DOHH2 (cell line): ENCODE measurements around the gene ZFYVE16.

ENCODE experiments used
- EZH2phosphoT487 ChIP-seq: fragments of 200-600 bp; sonication (generic); IDR thresholded peaks from 2 replicates; pipeline ENCODE4 v1.6.1; 2017; ENCODE audit warnings: borderline replicate concordance, mild to moderate bottlenecking, antibody characterized with exemption, low read length, moderate library complexity, mixed read lengths
- TF ChIP-seq, protein P1 (sequence below): fragments of 200-600 bp; sonication (generic); IDR thresholded peaks from one replicate; pipeline ENCODE4 v1.5.1; 2014; ENCODE audit warnings: antibody characterized with exemption, mild to moderate bottlenecking, low read depth, low read length; ENCODE audit not compliant: poor library complexity, severe bottlenecking

DNA sequence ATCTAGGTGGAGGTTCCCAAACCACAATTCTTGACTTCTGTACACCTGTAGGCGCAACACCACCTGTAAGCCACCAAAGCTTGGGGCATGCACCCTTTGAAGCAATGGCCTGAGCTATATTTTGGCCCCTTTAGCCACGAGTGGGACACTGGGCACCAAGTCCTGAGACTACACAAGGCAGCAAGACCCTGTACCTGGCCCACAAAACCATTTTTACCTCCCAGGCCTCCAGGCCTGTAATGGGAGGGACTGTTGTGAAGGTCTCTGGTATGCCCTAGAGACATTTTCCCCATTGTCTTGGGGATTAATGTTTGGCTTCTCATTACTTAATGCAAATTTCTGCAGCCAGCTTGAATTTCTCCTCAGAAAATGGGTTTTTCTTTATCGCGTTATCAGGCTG, 55.4 kb downstream of the ZFYVE16 start:
- TF ChIP-seq, protein P1, sequence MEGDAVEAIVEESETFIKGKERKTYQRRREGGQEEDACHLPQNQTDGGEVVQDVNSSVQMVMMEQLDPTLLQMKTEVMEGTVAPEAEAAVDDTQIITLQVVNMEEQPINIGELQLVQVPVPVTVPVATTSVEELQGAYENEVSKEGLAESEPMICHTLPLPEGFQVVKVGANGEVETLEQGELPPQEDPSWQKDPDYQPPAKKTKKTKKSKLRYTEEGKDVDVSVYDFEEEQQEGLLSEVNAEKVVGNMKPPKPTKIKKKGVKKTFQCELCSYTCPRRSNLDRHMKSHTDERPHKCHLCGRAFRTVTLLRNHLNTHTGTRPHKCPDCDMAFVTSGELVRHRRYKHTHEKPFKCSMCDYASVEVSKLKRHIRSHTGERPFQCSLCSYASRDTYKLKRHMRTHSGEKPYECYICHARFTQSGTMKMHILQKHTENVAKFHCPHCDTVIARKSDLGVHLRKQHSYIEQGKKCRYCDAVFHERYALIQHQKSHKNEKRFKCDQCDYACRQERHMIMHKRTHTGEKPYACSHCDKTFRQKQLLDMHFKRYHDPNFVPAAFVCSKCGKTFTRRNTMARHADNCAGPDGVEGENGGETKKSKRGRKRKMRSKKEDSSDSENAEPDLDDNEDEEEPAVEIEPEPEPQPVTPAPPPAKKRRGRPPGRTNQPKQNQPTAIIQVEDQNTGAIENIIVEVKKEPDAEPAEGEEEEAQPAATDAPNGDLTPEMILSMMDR, result no peak
- no peak for TF ChIP-seq EZH2phosphoT487
